Raji (cell line): ENCODE data around the gene ENPP7.

Experiments used
- POLR2A ChIP-seq: IDR thresholded peaks from 2 replicates; pipeline ENCODE4 v1.6.1; 2011; ENCODE audit warnings: low read depth, low read length, control low read depth; ENCODE audit not compliant: insufficient read depth

ENPP7 gene

DNA sequence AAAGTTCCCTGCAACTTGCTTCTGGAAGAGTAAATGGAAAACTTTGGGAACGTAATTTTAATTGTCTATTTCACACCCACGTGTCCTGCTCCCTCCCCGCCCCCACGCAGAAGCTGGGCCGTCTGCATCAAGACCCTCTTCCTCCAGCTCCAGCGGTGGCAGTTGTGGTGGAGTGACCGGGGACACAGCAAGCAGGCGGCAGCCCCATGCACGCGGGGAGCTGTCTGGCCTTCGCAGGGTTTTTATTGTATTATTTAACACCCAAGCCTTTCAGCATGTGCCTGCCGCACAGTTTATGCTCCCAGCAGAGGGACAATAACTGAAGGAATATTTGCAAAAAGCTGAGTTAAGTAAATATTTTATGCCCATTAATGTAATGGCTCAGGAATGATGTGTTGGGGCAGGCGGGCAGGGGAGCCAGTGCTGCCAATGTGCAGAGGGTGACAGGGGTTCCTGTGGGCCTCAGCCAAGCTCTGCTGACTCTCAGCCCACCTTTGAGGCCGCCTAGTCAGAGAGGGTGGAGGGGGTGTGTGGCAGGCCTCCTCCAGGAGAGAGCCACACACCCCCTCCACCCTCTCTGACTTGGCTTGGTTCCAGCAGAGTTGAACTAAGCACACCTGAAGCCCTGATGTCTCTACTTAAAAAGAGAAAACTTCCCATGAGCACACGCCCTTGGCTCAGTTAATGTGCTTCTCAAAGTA lies 32.4 kb upstream of the ENPP7 start:
- TF ChIP-seq POLR2A: no peak

DNA sequence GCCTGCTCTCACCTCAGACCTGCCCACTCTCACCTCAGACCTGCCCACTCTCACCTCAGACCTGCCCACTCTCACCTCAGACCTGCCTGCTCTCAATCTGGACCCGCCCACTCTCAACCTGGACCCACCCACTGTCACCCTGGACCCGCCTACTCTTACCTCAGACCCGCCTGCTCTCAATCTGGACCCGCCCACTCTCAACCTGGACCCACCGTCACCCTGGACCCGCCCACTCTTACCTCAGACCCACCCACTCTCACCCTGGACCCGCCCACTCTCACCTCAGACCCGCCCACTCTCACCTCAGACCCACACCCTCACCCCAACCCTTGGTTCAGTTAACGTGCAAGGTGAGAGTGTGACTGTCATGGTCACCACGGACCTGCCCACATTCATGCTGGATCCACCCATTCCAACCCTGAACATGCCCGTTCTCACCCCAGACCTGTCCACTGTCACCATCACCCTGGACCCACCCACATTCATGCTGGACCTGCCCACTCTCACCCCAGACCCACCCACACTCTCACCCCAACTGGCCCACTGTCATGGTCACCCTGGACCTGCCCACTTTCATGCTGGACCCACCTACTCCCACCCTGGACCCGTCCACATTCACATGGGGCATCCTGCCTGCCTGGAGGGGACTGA lies 31.2 kb upstream of the ENPP7 start:
- TF ChIP-seq POLR2A: no peak

DNA sequence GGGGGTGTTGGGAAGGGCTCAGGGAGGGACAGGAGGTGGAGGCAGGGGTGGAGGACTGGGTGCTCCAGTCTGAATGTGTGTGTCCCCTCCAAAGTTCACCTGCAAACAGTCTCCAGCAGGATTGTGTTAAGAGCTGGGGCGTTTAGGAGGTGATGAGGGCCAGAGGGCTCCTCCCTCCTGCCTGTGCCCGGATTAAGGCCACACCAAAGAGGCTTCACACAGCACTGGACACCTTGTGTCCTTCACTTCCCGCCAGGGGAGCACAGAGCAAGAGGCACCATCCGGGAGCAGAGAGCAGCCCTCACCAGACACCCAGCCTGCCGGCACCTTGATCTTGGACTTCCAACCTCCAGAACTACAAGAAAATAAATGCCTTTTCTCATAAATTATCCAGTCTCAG lies 30.2 kb upstream of the ENPP7 start:
- TF ChIP-seq POLR2A: no peak

DNA sequence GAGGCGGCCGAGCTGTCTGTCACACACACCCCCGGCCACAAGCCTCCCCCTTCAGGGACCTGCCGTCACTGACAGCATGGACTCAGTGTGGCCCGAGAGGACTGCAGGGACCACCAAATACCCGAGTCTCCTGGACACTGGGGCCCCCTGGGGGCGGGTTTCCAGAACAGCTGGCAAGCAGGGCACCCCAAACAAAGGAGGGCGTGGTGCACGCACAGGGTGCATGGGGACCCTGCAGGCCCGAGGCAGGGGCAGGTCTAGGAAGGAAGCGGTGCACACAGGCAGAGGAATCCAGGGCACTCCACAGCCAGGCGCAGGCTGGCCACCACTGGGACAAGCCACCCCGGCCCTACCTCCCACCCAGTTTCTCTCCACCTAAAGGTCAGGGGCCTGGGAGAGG lies 28.7 kb upstream of the ENPP7 start:
- TF ChIP-seq POLR2A: no peak

DNA sequence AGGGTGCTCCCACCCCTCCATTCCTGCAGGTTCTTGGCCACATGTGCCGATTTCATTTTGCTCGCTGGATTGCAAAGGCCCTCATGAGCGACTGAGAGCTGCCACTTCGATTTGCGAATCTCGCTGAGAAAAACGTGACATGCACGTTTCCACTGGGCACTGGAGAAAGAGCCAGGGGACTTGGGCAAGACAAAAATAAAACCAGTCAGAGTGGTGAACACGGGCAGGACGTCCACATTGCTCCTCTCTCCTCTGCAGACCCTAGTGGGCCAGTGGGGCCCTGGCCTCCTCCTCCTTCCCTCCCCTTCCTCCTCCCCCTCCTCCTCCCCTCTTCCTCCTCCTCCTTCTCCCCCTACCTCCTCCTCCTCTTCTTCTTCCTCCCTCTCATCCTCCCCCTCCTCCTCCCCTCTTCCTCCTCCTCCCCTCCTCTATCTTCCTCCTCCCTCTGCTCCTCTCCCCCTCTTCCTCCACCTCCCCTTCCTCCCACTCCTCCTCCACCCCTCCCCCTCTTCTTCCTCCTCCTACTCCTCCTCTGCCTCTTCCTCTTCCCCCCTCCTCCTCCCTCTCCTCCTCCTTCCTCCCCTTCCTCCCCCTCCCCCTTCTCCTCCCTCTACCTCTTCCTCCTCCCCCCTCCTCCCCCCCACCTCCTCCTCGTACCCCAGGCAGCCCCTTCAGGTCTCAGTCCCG lies 28.1 kb upstream of the ENPP7 start:
- no peak for TF ChIP-seq POLR2A

DNA sequence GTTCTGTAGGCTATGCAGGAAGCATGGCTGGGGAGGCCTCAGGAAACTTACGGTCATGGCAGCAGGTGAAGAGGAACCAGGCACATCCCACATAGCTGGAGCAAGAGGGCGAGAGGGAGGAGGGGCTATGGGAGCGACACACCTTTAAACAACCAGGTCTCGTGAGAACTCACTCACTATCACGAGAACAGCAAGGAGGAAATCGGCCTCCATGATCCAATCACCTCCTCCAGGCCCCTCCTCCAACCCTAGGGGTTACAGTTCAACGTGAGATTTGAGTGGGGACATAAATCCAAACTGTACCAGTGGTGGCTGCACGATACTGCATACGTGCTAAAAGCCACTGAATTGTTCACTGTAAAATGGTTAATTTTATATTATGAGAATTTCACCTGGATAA lies 26.1 kb upstream of the ENPP7 start:
- no peak for TF ChIP-seq POLR2A

DNA sequence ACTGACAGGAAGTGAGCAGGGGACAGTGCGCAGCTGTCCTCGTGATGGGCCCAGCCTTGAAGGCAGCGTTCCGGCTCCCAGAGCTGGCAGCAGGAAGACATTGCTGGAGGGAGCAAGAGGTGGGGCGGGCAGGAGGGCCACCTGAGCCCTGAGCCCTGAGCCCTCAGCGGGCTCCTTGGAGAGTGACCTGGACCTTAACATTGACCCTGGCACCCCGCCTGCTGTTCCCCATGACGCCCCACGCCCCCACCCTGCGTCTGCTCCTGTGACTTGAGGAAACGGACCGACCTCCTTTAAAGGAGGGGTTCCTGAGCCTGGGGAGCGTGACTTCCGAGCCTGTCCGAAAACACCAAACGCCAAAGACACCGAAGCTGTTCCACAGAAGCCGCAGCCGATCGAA lies 25.1 kb upstream of the ENPP7 start:
- TF ChIP-seq POLR2A: no peak

DNA sequence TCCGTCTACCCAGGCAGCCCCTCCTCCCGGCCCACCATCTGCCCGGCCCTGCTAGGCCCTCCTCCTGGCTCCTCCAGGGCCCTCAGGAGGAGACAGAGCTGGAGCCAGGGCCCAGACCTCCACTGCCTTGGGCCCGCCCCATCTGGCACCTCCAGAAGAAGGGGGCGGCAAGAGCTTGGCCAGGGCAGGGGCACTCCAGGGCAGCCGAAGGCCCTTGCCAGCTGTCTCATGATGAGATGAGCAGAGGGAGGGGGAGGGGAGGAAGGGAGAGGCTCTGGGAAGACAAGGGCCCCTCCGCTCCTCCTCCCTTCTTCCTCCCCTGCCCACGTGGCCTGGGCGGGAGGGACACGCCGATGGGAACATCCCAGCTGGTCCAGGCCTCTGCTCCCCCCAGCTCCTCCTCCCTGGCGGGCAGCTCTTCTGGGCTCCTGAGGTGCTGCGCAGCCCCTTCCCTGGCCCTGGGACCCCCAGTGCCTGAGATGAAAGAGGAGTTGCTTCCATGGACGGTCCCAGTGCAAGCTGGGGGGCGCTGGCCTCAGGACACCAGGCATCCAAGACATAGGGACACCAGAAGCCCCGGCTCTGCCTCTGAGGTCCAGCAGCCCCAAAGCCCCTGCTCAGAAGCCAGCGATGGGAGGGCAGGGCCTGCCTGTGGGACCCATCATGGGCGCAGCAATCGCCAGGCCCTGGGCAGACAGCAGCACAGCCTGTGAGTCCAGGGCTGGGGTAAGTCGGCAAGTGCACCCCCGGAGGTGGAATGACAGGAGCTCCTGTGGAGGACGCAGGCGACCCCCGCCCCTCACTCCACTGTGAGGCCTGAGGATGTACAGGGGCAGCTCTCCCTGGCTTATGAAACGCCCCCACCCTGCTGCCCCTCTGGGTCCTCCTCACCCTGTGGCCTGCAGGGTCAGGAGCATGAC lies 23.6 kb upstream of the ENPP7 start:
- TF ChIP-seq POLR2A: no peak

DNA sequence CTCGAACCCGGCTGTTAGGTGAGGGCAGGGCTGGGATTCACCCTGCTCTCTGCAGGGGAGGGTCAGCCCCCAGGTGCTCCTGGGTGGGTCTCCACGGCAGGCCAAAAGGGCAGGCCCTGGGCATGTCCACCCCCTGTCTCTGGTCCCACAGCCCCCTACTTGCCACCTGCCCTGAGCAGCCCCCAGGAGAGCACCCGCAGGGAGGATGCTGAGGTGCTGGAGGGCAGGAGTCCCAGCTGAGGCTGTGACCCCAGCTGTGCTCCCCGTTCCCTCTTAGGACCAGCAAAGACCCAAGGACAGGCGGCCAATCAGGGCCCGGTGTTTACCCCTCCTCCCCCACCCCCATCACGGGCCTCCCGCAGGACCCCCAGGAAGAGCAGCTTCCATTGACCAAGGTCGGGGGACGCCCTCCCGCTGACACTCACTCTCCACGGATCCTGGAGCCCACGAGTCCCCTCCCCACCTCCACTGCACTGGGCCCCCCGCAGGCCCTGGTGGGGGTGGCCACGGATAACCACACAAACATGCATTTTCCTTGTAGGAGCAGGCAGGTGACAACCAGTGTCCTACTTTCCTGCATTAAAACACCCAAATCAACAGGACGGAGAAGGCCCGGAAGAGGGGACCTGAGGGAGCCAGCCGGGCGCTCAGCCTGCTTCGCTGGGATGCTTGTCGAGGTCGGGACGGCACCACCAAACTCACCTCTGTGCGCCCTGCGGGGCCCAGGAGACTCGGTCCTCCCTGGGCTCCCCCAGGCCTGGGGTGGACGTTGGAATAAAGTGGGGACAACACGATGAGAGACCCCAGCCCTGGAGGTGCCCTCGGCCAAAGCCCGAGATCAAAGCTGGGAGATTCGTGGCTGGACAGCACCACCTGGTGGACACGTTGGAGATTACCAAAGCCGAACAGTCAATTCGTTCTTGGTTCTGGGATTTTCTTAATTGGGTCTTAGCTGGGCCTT lies 22.5 kb upstream of the ENPP7 start:
- no peak for TF ChIP-seq POLR2A

DNA sequence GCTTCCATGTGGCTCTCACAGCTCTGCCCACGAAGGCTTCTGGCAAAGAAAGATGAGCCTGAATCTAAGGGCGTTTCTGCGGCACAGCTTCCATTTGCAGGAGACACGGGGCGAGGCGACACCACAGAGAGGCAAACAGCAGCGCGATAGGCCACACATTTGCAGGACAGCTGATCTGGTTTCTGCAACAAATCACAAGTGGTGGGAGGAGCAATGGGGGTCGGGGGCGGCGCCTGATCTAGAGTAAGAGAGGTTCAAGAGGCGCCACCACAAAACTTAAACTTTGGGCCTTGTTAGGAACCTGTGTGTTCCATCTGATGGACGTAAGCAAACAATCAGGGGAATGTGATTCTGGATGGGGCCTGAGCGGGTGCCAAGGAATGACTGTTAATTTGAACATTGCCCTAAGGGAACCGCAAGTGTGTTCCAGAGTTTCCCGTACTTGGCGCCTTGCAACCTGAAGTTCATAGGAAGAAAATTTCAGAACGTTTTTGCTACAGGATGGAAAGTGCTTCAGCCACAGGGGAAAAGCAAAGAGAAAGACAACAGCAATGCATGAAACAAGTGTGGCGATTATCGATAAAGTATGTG lies 18.9 kb upstream of the ENPP7 start:
- no peak for TF ChIP-seq POLR2A

DNA sequence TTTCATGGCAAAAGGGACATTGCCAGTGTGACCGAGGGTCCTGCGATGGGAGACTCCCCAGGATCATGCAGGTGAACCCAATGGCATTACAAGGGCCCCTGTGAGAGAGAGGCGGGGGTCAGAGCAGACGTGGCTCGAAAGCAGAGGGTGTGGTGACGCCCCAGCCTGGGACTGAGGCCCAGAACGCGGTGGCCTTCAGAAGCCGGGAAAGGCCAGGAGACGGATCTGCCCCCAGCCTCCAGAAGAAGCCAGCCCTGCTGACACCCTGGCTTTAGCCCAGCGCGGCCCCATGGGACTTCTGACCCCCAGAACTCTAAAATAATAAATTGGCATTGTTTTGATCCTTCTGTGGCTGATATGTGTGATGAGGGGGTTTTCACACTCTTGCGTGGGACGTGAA lies 17.4 kb upstream of the ENPP7 start:
- no peak for TF ChIP-seq POLR2A

DNA sequence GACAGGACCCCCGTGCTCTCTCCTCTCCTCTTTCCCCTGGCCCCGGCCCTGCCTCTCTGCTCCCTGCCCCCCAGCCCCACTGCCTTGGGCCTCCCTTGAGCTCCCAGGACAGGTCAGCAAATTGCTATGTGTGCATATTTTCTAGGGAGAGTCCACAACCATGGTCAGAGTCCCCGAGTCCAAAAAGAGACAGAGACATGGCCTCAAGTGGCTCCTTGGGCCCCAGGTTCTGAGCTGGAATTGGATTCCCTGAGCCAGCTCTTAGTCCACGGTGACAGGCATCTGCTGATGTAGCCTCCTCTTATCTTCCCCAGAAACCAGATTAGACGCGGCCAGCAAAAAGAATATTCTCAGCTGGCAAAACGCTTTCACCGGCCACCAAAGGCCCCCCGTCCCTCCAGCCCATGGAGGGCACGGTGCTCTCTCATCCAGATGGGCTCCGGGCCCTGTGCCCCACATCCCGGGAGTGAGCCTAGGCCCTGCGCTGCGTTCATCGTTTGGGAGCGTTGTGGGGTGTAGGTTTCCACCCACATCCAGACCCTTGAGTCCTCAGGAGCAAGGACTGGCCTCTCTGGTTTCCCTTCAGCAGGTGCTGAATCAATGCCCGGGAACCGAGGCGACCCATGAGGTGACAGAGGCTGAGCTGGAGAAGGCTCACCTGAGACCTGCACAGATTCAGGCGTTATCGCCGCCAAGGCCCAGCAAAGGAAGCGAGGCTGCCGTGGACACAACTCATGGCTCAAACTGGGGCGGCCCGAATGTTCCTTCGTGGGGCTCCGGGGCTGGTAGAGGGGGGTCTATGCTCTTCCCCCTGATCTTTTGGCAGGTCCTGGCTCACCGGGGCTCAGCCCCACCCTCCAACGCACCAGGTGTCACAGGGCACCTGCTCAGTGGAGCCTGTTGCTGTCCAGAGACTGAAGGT lies 16.3 kb upstream of the ENPP7 start:
- no peak for TF ChIP-seq POLR2A
